Right cardiac atrium (tissue), 5 donors: Measurements from ENCODE around the gene GRID2. TPM values are rescaled to one million over a fixed set of nuclear protein-coding genes. Genes with fewer than 3 reads are reported as not detected.

Experiments used
- ATAC-seq, 2 donors: fragments of 200-7000 bp; cut with Tn5 transposase; one replicate each; pipeline versions ENCODE4 v1.8.0 to v1.9.1; 2020; ENCODE audit warnings: moderate library complexity in 2 of 2, mild to moderate bottlenecking in 1 of 2
- DNase-seq, 3 donors: peaks; one replicate each; pipeline ENCODE4 v3.0.0-alpha.2; 2020
- H3K27ac ChIP-seq: one replicate; pipeline ENCODE4 v1.5.1; 2013; ENCODE audit warnings: mild to moderate bottlenecking, low read length, control low read depth, moderate library complexity
- H3K27me3 ChIP-seq: one replicate; pipeline ENCODE4 v1.6.1; 2013; ENCODE audit not compliant: control insufficient read depth, insufficient read depth
- H3K4me1 ChIP-seq: one replicate; pipeline ENCODE4 v1.6.1; 2013; ENCODE audit warnings: low read length; ENCODE audit not compliant: control insufficient read depth, insufficient read depth
- H3K4me3 ChIP-seq: one replicate; pipeline ENCODE4 v1.5.1; 2013; ENCODE audit warnings: low read length, control low read depth
- H3K9me3 ChIP-seq: one replicate; pipeline ENCODE4 v1.6.1; 2013; ENCODE audit warnings: low read length; ENCODE audit not compliant: control insufficient read depth
- WGBS: extraction: QIAGEN DNeasy Blood & Tissue Kit; methylation state at CpG from one replicate; pipeline ENCODE4 v1.1.7; 2013; 5-methylcytosine and 5-hydroxymethylcytosine counted together
- intact Hi-C, 4 donors: fragments of 100-400 bp; cut with DNase I; formaldehyde crosslinking; loops; one replicate each; pipeline versions ENCODE4 v1.11.0 to v1.14.0; 2022 to 2023
- polyA plus RNA-seq: library from polyadenylated mRNA; stranded (reverse); fragments of 200-250 nt; gene quantifications from one replicate; pipeline ENCODE4 v1.2.3, GENCODE V29; 2013
- total RNA-seq, 4 donors: library from RNA; stranded (reverse); fragmentation: NEBNext Ultra II Directional; extraction: Animal tissue kit (Norgen Biotek cat#: 25700); gene quantifications; one replicate each; pipeline ENCODE4 v1.2.1, GENCODE V29; 2021
- donor health status: healthy with polysubstance abuse.
- donor health status: DM: no; HTN: yes; CAD: no.
- donor health status: DM: no; HTN: no; CAD: no.
- donor health status: DM: no; HTN: yes; CAD: no; lungs with severe emphysema.
- donor health status: DM: yes; HTN: yes; CAD: no.

The GRID2 gene
- total and polyA plus RNA-seq, 5 donors: 0.09 to 1.0 (median 0.47) TPM

GRCh38 chr4:93018806-93019205, 715.0 kb downstream of the GRID2 start:
- Histone ChIP-seq H3K4me3 (no peak overlapping the region), H3K4me1 (no peaks in the 10 kb centered on the region), H3K27me3 (no peaks in the 10 kb centered on the region), H3K9me3 (no peaks in the 10 kb centered on the region), H3K27ac (no peak overlapping the region)
- no peak for ATAC-seq
- no peak for DNase-seq
- intact Hi-C loops: no loop called here

DNA sequence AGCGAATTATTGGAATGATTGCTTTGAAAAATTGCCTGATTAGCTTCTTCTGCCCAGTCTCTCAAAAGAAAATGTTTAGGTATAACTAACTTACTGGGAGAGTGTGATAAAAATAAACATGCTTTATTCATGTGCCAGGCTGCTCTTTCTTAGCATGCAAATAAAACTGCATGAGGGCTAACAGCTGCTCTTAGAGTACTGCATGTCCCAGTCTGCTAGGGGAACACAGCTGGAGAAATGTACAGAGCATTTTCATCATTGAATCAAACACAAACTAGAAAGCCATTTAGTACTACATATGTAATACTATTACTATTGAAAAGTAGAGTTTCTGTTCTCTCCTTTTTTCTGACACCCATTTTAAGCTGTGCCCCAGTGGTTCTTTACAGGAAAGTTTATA, 726.0 kb downstream of the GRID2 start:
- Histone ChIP-seq H3K4me1 (no peaks in the 10 kb centered on the region), H3K27me3 (no peaks in the 10 kb centered on the region), H3K27ac (no peak overlapping the region), H3K4me3 (no peak overlapping the region), H3K9me3 (no peaks in the 10 kb centered on the region)
- intact Hi-C loops: no loop called here
- ATAC-seq (no peak), DNase-seq (no peak)
- 91% methylated on average over 1 of the region's 1 CpG for WGBS

- intact Hi-C loops: no loop called here
- no peak overlapping the region for H3K27ac ChIP-seq
- H3K9me3 ChIP-seq: no peaks in the 10 kb centered on the region
- 93% methylated on average over 3 of the region's 3 CpGs for WGBS
- ATAC-seq: no peak
- no peaks in the 10 kb centered on the region for H3K27me3 ChIP-seq
- H3K4me3 ChIP-seq: no peak overlapping the region
- H3K4me1 ChIP-seq: no peaks in the 10 kb centered on the region
- no peak for DNase-seq
Measured at GRCh38 chr4:93030670-93031069, 726.9 kb downstream of the GRID2 start.

DNA sequence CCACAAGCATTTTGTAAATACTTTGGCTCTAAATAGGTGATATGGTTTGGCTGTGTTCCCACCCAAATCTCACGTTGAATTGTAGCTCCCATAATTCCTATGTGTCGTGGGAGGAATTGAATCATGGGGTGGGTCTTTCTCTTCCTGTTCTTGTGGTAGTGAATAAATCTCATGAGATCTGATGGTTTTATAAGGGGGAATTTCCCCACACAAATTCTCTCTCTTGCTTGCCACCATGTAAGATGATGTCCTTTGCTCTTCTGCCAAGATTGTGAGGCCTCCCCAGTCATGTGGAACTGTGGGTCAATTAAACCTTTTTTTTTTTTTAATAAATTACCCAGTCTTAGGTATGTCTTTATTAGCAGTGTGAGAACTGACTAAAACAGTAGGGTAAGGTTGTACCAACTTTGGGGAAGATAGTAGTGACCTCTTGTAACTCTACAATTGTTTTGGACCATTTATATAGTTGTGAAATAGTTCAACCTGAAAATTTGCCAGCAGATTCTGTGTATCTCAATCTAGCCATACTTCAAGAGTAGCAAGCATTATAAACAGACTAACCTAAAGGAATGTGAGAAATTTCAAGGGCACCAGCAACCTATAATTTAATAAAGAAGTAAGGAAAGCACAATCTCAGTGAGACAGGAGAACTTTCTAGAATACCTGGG, 727.8 kb downstream of the GRID2 start:
- Histone ChIP-seq H3K4me3 (no peak overlapping the region), H3K27me3 (no peaks in the 10 kb centered on the region), H3K9me3 (no peaks in the 10 kb centered on the region), H3K27ac (no peak overlapping the region), H3K4me1 (no peaks in the 10 kb centered on the region)
- 68% methylated on average over 2 of the region's 2 CpGs for WGBS
- ATAC-seq: no peak
- DNase-seq: no peak
- intact Hi-C loops: no loop called here

GRCh38 chr4:93042746-93043145, 739.0 kb downstream of the GRID2 start:
- ATAC-seq (no peak), DNase-seq (no peak)
- no peaks in the 10 kb centered on the region for H3K4me1 ChIP-seq
- H3K4me3 ChIP-seq: no peak overlapping the region
- intact Hi-C loops: no loop called here
- H3K27ac ChIP-seq: no peak overlapping the region
- H3K9me3 ChIP-seq: no peaks in the 10 kb centered on the region
- no peaks in the 10 kb centered on the region for H3K27me3 ChIP-seq

GRCh38 chr4:93053140-93053539, 749.4 kb downstream of the GRID2 start:
- H3K27ac ChIP-seq: no peak overlapping the region
- no peaks in the 10 kb centered on the region for H3K9me3 ChIP-seq
- no peak overlapping the region for H3K4me3 ChIP-seq
- intact Hi-C loops: no loop called here
- ATAC-seq (no peak), DNase-seq (no peak)
- no peaks in the 10 kb centered on the region for H3K27me3 ChIP-seq
- 95% methylated on average over 6 of the region's 6 CpGs for WGBS
- no peaks in the 10 kb centered on the region for H3K4me1 ChIP-seq

DNA sequence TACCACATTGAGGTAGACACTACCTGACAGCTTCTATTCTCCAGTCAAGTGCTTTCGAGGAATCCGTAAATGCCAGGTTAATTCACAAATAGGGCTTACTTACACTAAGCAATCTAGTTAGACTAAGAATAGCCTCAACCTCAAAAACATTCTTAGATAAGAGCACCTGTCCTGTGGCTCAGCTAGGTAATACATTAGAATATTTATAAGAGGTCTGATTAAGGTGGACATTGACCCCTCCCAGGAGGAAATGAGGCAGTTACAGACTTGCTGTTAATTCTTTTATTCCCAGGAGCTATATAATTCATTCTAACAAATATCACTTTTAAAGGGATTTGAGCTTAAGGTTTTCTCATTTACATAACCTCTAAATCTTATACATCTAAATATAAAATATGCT, 758.1 kb downstream of the GRID2 start:
- Histone ChIP-seq H3K4me3 (no peak overlapping the region), H3K9me3 (no peaks in the 10 kb centered on the region), H3K27ac (no peak overlapping the region), H3K4me1 (no peaks in the 10 kb centered on the region), H3K27me3 (no peaks in the 10 kb centered on the region)
- intact Hi-C loops: no loop called here
- DNase-seq: no peak
- no peak for ATAC-seq
- WGBS: 93% methylated on average over 2 of the region's 2 CpGs

- Histone ChIP-seq H3K4me3 (no peak overlapping the region), H3K9me3 (no peaks in the 10 kb centered on the region), H3K4me1 (no peaks in the 10 kb centered on the region), H3K27me3 (no peaks in the 10 kb centered on the region), H3K27ac (no peak overlapping the region)
- no peak for ATAC-seq
- no peak for DNase-seq
- intact Hi-C loops: no loop called here
Measured at GRCh38 chr4:93063325-93063724, 759.6 kb downstream of the GRID2 start.

DNA sequence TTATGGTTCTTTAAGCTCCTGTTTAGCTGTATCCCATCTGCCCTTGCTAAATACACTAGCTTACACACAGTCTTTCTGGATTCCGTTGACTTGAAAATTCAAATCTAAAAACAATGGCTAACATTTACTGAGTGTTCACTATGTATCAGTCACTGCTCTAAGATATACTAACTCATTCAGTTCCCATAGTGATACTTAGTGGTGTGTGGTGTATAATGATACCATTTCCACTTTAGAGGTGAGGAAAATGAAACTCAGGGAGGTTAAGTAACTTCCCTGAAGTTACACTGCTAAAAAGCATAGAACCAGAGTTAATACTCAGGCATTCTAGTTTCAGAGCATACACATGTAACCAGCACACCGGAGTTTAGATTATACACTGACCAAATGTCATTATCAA, 762.0 kb downstream of the GRID2 start:
- Histone ChIP-seq H3K27me3 (no peaks in the 10 kb centered on the region), H3K9me3 (no peaks in the 10 kb centered on the region), H3K4me3 (no peak overlapping the region), H3K4me1 (no peaks in the 10 kb centered on the region), H3K27ac (no peak overlapping the region)
- ATAC-seq: no peak
- DNase-seq: no peak
- WGBS: 91% methylated on average over 2 of the region's 2 CpGs
- intact Hi-C loops: no loop called here

DNA sequence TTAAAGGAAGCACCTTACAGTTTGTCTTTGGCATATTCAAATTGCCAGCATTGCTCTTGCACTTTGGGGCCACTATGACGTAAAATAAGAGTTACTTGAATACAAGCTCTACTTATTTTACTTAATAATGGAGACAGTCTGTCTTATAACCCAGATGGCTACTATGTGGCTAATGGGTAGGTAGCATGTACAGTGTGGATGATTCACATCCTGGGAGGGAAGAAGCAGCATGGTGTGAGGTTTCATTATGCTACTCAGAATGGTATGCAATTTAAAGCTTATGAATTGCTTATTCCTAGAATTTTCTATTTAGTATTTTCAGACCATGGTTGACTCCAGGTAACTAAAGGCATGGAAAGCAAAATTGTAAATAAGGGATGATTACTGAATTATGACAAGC, 763.0 kb downstream of the GRID2 start:
- H3K27ac ChIP-seq: no peak overlapping the region
- H3K9me3 ChIP-seq: no peaks in the 10 kb centered on the region
- WGBS: 89% methylated on average over 1 of the region's 1 CpG
- no peak for ATAC-seq
- intact Hi-C loops: no loop called here
- no peaks in the 10 kb centered on the region for H3K27me3 ChIP-seq
- no peaks in the 10 kb centered on the region for H3K4me1 ChIP-seq
- no peak overlapping the region for H3K4me3 ChIP-seq
- DNase-seq: no peak

- no peaks in the 10 kb centered on the region for H3K4me1 ChIP-seq
- no peak overlapping the region for H3K4me3 ChIP-seq
- no peak overlapping the region for H3K27ac ChIP-seq
- intact Hi-C loops: no loop called here
- no peaks in the 10 kb centered on the region for H3K9me3 ChIP-seq
- no peaks in the 10 kb centered on the region for H3K27me3 ChIP-seq
- DNase-seq: no peak
- no peak for ATAC-seq
Measured at GRCh38 chr4:93072292-93072691, 768.5 kb downstream of the GRID2 start.

DNA sequence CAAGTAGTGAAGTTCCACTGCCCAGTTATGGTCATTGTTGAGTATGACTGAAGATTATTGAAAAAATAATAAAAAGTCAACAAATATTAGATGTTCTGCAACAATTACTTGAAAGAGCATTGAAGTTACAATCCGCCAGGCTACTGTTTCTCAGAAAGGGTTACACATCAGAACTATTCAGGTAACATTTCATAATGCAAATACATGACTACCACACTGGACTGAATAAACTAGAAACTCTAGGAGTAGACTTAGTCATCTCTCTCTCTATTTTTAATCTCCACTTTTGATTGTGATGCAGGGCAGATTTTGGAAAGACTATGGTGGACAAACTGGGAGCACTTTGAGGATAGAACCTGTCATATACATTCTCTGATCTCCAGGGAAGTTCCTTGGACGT, 776.5 kb downstream of the GRID2 start:
- DNase-seq: no peak
- H3K27me3 ChIP-seq: no peaks in the 10 kb centered on the region
- no peak overlapping the region for H3K27ac ChIP-seq
- no peak overlapping the region for H3K4me3 ChIP-seq
- WGBS: 81% methylated on average over 2 of the region's 2 CpGs
- intact Hi-C loops: no loop called here
- ATAC-seq: no peak
- no peaks in the 10 kb centered on the region for H3K9me3 ChIP-seq
- H3K4me1 ChIP-seq: no peaks in the 10 kb centered on the region
